ENCODE measurements around the gene OSBPL2. TPM values are rescaled to one million over a fixed set of nuclear protein-coding genes. Genes with fewer than 3 reads are reported as not detected.

OSBPL2 gene
- total and polyA plus RNA-seq, 7 donors: 9.6 to 30.9 (median 22.8) TPM

GRCh38 chr20:62205618-62206387 is 32.5 kb upstream of the OSBPL2 start:
- Histone ChIP-seq H3K9me3 (no peaks in the 10 kb centered on the region), H3K4me1 (peaks cover 12% of the 10 kb centered on the region), H3K27me3 (ENCODE audit: insufficient read depth in 3 of 3, low read length in 2 of 3) (peaks cover 0 to 8% (median 3%) of the 10 kb centered on the region in 3 donors), H3K27ac (no peak overlapping the region), H3K36me3 (ENCODE audit: insufficient read depth in 1 of 2, low read depth in 1 of 2) (peaks cover 0 to 32% of the 10 kb centered on the region in 2 donors), H3K4me3 (no peak overlapping the region)
- intact Hi-C loops (cut with DNase I): no loop called here
- TF ChIP-seq, protein P1, sequence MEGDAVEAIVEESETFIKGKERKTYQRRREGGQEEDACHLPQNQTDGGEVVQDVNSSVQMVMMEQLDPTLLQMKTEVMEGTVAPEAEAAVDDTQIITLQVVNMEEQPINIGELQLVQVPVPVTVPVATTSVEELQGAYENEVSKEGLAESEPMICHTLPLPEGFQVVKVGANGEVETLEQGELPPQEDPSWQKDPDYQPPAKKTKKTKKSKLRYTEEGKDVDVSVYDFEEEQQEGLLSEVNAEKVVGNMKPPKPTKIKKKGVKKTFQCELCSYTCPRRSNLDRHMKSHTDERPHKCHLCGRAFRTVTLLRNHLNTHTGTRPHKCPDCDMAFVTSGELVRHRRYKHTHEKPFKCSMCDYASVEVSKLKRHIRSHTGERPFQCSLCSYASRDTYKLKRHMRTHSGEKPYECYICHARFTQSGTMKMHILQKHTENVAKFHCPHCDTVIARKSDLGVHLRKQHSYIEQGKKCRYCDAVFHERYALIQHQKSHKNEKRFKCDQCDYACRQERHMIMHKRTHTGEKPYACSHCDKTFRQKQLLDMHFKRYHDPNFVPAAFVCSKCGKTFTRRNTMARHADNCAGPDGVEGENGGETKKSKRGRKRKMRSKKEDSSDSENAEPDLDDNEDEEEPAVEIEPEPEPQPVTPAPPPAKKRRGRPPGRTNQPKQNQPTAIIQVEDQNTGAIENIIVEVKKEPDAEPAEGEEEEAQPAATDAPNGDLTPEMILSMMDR (IDR thresholded peaks at IDR 0.05): no peak
- DNase-seq: peak in 1 of 2 donors; percentile 47
- no peak for ATAC-seq
- 91 to 92% (median 91%) methylated on average over 38 of the region's 38 CpGs for WGBS, 3 donors

GRCh38 chr20:62206388-62206775 is 31.9 kb upstream of the OSBPL2 start:
- peaks cover 12% of the 10 kb centered on the region for H3K4me1 ChIP-seq
- 85 to 87% (median 86%) methylated on average over 17 of the region's 17 CpGs for WGBS, 3 donors
- DNase-seq (no peak), ATAC-seq (no peak)
- peaks cover 0 to 26% of the 10 kb centered on the region in 2 donors for H3K36me3 ChIP-seq (ENCODE audit: insufficient read depth in 1 of 2, low read depth in 1 of 2)
- H3K9me3 ChIP-seq: no peaks in the 10 kb centered on the region
- intact Hi-C loops (cut with DNase I): no loop called here
- H3K4me3 ChIP-seq: no peak overlapping the region
- peaks cover 0 to 10% (median 5%) of the 10 kb centered on the region in 3 donors for H3K27me3 ChIP-seq (ENCODE audit: insufficient read depth in 3 of 3, low read length in 2 of 3)
- H3K27ac ChIP-seq: no peak overlapping the region
- TF ChIP-seq, protein P1 (IDR thresholded peaks at IDR 0.05): no peak

DNA sequence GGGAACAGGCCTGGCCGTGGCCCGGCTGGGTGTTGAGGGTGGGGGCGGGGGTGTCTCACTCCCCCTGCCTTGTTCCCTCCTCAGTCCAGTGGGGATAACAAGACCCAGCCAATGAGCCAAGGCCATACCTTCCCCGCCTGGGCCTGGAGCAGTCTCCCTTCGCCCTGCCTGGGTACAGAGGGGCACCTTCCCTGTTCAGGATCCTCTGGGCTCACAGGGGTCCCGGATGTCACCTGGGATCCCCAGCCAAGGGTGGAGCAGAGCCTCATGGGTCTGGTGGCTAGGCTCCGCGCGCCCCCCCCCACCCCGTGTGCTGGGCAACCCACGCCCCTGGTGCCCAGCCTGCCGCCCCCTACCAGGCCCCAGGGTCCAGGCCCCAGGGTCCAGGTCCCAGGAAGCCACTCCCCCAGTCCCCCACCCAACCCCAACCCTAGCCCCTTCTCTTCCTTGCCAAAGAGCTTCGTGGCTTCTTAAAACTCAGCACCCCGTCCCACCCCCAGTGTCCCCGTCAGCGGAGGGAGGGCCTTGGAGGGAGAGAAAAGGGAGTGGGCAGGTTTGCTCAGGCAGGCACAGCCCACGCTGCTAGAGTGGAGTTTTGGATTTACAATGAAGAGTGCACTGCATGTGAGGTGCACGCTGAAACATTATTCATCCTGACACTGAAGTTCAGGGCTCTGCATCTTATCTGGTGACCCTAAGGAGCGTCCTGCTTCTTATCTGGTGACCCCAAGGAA is 30.1 kb upstream of the OSBPL2 start:
- intact Hi-C loops (cut with DNase I): no loop called here
- WGBS, 3 donors: 71 to 76% (median 73%) methylated on average over 19 of the region's 19 CpGs

DNA sequence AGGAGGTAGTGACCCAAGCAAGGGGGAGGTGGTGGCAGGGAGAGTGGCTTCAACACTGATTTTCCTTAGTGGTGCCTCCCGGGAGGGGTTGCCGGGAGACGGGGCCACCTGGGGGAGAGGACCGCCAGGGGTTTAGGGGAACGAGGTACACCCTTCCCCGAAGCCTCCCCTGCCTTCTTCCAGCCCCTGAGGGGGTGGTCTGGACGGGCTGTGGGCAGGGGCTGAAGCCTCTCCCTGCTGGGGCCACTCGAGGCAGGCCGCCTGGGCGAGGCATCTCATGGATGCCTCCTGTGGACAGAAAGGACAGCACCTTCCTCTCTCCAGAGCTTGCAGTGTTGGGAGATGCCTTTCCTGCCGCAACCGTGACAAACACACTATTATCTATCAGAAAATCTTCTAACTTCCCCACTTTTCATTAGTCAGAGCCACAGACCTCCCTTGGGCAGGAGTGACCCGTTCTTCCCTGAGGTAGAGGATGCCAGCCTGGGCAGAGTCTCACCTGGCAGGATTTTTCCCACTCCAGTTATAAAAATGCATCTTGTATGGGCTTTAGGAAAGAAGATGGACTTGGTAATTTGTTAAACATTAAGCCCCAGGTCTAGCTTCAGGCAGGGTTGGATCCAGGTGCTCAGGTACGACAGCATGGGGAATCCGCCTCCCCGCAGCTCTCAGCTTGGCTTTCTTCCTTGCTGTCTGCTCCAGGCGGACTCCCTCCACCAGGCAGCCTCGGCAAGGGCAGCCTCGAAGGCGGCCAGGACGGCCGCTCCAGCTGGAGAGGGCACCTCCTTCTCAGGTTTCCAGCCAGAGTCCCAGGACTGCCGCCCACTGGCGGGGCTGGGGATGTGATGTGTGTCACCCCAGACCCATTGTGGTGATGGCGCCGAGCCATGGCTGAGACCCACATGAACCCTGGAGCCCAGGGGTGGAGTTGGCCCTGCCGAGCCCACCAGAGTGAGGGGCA is 29.2 kb upstream of the OSBPL2 start:
- intact Hi-C loops (cut with DNase I): no loop called here
- TF ChIP-seq, protein P1 (IDR thresholded peaks at IDR 0.05): peak; percentile 41
- WGBS, 3 donors: 29 to 38% (median 31%) methylated on average over 27 of the region's 27 CpGs
- Histone ChIP-seq H3K9me3 (no peaks in the 10 kb centered on the region), H3K36me3 (ENCODE audit: insufficient read depth in 1 of 2, low read depth in 1 of 2) (no peaks in the 10 kb centered on the region), H3K27me3 (ENCODE audit: insufficient read depth in 3 of 3, low read length in 2 of 3) (peaks cover 0 to 25% (median 9%) of the 10 kb centered on the region in 3 donors), H3K27ac (no peak overlapping the region), H3K4me1 (peaks cover 12% of the 10 kb centered on the region), H3K4me3 (no peak overlapping the region)
- ATAC-seq (peak; percentile 80 to 91 (median 88)), DNase-seq (peak; percentile 51 to 82)

More for the DNA sequence above, 30.1 kb upstream of the OSBPL2 start:
- no peak overlapping the region for H3K4me3 ChIP-seq
- no peak for DNase-seq
- TF ChIP-seq, protein P1 (IDR thresholded peaks at IDR 0.05): no peak
- H3K4me1 ChIP-seq: peaks cover 12% of the 10 kb centered on the region
- H3K27me3 ChIP-seq (ENCODE audit: insufficient read depth in 3 of 3, low read length in 2 of 3): peaks cover 0 to 21% (median 9%) of the 10 kb centered on the region in 3 donors
- peaks cover 0 to 8% of the 10 kb centered on the region in 2 donors for H3K36me3 ChIP-seq (ENCODE audit: insufficient read depth in 1 of 2, low read depth in 1 of 2)
- no peak overlapping the region for H3K27ac ChIP-seq
- ATAC-seq: no peak
- no peaks in the 10 kb centered on the region for H3K9me3 ChIP-seq

Measured in psoas muscle (tissue), 8 donors.